HG02798 (cell line): ENCODE measurements around the gene MID1IP1.

Source experiments
- ATAC-seq: cut with Tn5 transposase; IDR thresholded peaks from one replicate; pipeline ENCODE4 v1.9.1; 2021; ENCODE audit warnings: mild to moderate bottlenecking; ENCODE audit not compliant: unreplicated experiment, poor library complexity

MID1IP1 gene

DNA sequence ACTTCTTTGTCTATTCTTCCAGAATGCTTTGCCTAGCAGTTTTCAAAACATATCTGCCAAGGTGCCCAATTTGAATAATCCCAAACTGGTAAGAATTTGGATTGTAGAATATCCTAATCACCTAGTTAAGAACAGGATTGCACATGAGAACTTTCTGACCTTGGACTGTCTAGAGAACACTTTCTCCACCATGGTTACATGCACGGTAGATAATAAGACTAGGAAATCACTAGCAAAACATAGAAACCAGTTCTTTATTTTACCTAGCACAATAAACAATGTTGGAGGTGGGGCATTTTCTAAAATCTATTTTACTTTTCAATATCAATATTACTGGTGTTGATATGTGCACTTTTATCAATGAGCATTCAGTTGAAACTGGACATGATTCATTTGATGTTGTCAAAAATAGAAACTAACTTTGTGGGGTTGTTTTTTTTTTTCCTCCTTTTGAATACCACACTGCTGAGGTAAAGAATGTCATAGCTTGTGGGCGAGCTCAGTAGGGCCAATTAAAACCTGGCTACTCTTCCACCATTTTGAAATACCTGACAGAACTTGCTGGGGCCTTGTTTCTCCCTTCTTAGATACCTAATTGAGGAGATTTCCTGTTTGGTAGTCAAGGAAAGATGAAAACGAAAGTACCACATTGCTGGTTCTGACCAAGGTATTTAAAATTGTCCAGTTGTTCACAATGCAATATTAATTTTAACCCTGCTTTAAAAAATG, 10.4 kb downstream of the MID1IP1 start:
- no peak for ATAC-seq

DNA sequence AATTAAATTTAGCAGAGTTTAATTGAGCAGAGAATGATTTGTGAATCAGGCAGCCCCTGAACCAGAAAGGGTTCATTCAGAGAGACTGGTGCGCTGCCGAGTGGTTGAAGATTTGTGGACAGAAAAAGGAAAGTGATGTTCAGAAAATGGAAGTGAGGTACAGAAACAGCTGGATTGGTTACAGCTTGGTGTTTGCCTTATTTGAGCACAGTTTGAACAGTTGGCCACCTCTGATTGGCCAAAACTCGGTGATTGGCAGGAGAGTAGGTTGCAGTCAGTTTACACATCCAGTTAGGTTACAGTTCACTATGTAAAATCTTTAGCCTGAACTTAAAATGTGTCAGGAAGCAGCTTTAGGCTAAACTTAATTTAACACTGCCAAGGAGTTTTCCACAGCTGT, 14.9 kb downstream of the MID1IP1 start:
- ATAC-seq: no peak

DNA sequence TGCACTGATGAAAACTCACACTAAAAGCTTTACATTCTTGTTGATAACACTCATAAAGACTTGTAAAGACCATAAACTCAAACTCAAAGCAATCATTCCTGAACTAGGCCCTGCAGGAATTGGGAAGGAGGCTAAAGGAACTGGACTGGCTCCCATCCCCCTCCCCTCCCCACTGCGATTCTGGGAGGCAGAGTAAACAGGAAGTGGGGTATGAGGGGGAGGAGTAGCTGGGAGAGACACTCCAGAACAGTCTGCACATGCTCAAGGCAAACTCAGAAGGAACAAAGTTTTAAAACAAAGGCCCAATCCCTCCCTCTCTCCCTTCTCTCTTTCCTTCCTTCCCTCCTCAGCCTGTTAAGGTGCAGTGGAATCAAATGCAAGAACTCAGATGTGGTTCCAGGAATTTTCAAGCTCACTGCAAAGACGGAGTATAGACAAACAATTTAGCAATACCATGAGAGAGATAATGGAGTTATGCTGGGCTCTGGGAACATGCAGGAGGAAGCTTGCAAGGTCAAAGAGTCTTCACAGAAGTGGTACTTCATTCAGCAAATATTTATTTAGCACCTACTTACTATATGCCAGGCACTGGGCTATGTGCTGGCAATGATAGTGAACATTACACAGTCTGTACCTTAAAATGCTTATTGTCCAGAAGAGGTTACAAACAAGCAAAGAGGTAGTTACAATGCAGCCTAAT, 15.9 kb downstream of the MID1IP1 start:
- ATAC-seq: no peak

DNA sequence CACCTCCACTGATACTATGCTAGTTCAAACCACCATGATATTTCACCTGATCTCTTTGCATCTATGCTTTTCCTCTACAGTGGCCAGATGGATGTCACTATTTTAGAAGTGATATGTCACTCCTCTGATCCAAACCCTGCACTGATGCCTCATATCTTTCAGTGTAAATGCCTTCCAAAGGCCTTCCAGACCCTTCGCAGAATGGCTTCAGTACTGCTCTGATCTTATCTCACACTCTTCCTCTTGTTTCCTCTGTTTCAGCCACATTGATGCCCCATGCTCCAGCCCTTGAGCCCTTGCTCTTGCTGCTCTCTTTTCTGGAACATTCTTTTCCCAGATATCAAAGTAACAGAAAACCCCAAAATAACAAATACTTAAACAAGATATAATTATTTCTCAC, 17.9 kb downstream of the MID1IP1 start:
- ATAC-seq: no peak

- ATAC-seq: no peak
These were observed 18.4 kb downstream of the MID1IP1 start for GRCh38 chrX:38819709-38820108.

DNA sequence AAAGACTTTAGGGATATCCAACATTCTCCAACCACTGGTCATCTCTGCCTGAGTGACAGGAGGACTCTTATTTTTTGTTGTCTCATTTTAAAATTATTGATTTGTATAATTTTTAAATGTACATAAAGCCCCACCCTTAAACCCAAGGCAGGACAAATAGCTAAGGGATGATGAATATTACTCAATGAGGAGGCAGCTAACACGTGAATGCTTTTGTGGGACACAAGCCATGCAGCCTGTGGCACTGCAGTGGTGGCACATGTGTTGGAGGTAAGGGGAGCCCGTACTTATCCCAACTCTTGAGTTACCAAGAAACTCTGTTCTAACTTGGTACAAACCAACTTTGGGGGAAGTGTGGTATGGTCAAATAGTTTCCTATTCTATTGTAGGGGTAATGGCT, 19.5 kb downstream of the MID1IP1 start:
- ATAC-seq: no peak

DNA sequence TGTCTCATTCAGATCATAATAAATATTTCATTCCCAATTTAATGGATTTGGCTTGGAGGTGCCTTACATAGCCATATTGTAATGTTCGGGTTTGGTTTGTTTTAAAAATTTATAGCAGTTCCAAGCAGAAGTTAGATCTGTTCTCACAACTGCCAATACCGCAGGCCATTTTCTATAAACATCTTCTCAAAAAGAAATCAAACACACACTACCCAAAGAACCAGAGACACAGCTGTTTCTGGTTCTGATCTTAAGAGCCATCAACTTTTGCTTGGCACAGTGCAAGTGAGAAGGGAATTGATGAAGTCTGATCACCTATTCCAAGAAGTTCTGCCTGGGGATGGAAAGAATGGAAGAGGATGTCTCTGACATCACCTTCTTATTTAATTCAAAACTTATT, 22.9 kb downstream of the MID1IP1 start:
- ATAC-seq: no peak

DNA sequence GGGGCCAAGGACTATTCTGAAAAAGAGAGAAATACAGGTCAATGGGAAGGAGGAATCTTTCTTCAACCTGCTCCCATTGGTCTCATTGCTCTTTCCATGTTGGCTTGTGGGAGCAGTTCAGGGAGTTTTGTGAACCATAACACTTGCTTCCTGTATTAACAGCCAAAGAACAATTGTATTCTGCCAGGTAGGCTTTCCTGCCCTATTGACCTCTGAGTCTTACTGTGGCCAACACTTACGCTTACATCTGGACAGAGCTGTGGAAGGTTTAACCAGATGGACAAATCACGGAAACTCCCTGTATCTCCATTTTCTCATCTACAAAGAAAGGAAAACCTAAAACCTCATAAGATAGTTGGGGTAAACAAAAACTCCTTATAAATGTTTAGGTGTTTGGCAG, 30.7 kb downstream of the MID1IP1 start:
- ATAC-seq: no peak

GRCh38 chrX:38837389-38837788, 36.1 kb downstream of the MID1IP1 start:
- no peak for ATAC-seq

GRCh38 chrX:38839277-38839676, 38.0 kb downstream of the MID1IP1 start:
- ATAC-seq: no peak

DNA sequence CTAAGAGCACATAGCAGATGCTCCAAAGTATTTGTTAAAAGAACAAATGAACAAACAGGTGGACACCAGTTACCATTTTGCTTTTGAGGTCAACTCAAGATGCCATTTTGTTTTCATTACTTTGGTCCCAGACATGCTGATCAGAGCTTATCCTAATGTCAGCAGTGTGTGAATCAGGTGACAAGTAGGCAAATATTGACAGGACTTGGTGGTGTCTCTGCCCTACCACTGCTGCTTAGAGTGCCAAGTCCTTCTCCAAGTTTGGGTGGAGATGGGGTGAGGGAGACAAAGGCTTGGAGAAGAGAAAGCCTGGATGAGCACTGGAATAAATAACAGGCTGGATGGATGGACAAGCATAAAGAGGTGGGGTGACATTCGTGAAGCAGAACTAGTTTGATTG, 38.7 kb downstream of the MID1IP1 start:
- ATAC-seq: no peak

- ATAC-seq: no peak
These were observed 40.5 kb downstream of the MID1IP1 start for GRCh38 chrX:38841750-38842149.

DNA sequence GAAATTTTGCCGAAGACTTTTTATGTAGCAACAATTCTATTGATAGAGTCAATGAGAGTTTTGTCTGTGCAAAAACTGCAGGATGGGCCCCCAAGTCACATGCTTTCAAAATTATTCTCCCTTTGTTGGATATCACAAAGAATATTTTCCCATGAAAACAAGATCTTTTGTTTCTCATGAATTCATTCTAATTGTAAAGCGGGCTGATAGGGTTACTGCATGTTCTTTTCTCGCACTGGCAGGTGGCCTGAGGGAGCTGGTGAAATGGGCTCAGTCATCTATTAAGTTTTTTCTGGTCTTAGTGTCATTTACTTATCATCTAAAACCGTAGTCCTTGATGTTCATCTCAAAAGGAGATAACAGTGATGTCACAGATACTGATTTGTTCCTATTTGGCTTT, 44.2 kb downstream of the MID1IP1 start:
- ATAC-seq: no peak

GRCh38 chrX:38847206-38847902, 46.1 kb downstream of the MID1IP1 start:
- no peak for ATAC-seq

DNA sequence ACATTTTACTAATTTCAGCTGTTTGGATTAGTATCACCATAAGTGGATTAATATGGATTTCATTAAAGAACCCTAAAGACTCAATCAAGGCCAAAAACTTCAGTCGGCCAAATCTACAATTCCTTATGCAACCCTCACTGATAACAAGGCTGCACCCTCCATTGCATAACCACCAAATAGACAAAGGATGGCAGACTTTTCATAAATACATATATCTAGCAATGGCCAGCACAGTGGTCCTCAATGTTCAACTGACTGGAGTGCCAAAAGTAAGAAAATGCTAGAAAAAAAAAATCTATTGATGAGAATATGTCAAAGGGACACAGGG, 46.6 kb downstream of the MID1IP1 start:
- ATAC-seq: no peak

GRCh38 chrX:38848671-38849455, 47.6 kb downstream of the MID1IP1 start:
- no peak for ATAC-seq

DNA sequence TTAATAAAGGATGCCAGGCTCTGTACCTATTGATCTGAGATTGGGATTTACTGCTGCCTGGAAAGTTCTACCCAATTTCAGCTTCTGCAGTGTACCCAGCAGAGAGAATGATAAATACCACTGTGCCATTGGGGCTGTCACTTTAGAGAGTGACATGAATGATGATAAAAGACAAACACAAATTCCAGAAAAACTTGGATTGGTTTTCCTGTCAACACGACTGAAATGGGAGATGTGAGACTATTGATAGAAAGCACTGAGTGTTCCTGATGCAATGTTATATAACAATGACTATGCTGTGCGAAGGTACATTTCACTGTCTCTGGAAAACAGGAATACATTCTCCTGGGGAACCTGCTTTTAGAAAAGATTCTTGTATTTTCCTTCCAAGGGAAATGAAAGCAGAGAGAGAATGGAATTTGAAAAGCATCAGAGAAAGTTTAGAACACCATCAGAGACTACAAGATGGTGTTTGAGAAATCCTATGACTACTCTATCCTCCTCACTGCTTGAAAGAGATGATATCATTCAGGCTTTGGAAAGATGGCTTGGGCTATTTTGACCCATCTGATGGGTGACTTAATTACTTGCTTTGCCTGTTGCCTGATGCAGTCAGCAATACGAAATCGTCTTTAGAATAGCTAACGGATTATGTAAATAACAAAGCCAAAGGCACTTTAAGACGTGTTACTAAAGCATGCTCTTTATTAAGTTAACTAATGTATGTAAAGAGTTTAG, 49.7 kb downstream of the MID1IP1 start:
- ATAC-seq: no peak

DNA sequence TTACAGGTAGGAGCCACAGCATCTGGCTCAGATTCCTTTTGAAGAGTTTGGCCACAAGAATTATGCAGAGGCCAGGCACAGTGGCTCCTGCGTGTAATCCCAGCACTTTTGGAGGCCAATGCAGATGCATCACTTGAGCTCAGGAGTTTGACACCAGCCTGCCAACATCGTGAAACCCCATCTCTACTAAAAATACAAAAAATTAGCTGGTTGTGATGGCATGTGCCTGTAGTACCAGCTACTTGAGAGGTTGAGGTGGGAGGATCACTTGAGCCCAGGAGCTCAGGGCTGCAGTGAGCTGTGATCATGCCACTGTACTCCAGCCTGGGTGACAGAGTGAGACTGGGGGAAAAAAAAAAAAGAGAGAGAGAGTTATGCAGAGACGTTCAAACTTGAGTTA, 53.0 kb downstream of the MID1IP1 start:
- no peak for ATAC-seq
